GM18505 (cell line): ENCODE data around the gene ENDOG.

Experiments used
- ATAC-seq: cut with Tn5 transposase; IDR thresholded peaks from one replicate; pipeline ENCODE4 v1.9.1; 2021; ENCODE audit not compliant: unreplicated experiment
- POLR2A ChIP-seq: IDR thresholded peaks from 4 replicates; pipeline ENCODE4 v1.6.1; 2011; ENCODE audit warnings: borderline replicate concordance; ENCODE audit not compliant: insufficient read depth, insufficient read length; ENCODE audit errors: extremely low read depth

ENDOG gene

DNA sequence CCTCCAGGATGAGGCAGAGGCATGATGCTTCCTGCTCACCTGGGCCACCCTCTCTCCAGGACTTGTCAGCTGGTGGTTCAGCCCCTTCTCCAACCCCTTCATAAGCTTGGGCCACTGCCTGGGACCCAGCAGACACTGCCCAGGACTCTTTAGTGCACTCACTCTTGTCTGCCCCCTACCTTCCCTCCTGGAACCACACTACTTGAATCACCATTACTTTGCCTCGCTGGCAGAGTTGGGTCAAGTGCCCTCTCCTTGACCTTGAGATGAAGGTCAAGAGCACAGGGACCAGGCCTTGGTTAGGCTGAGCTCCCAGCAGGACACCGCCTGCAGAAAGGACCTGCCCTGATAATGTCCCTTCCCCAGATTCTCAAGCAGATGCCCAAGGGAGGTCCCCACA is 8.5 kb upstream of the ENDOG start:
- no peak for ATAC-seq
- TF ChIP-seq POLR2A = no peak

DNA sequence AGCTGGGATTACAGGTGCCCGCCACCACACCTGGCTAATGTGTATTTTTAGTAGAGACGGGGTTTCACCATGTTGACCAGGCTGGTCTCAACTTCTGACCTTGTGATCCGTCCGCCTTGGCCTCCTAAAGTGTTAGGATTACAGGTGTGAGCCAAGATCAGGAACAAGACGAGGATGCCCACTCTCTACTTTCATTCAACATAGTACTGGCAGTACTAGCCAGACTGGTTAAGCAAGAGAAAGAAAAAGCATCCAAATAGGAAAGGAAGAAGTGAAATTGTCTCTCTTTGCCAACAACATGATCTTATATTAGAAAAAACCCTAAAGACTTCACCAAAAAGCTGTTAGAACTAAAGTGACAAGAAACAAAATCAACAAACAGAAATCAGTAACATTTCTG is 7.4 kb upstream of the ENDOG start:
- ATAC-seq = no peak
- TF ChIP-seq POLR2A = no peak

DNA sequence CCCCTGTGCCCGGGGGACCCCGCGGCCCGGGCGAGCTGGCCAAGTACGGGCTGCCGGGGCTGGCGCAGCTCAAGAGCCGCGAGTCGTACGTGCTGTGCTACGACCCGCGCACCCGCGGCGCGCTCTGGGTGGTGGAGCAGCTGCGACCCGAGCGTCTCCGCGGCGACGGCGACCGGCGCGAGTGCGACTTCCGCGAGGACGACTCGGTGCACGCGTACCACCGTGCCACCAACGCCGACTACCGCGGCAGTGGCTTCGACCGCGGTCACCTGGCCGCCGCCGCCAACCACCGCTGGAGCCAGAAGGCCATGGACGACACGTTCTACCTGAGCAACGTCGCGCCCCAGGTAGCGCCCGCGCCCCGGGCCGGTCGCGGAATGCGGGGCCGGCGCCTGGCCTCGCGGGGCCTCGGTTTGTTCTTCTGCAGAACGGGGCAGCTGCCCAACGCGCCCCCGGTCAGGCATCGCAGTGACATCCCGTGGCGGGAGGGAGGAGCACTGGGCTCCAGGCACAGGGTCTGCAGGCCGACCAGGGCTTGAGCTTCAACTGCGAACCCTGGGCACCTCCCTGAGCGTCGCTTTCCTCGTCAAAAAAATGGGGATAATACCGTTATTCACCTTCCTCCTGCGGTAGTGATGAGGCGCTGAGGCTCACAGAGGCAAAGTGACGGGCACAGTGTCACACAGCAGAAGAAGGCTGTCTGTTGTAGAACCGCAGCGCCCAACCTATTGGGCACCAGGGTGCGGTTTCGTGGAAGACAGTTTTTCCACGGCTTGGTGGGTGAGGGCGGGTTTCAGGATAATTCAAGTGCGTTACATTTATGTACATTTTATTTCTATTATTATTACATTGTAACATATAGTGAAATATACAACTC is 777 bp downstream of the ENDOG start:
- no peak for TF ChIP-seq POLR2A
- no peak for ATAC-seq

DNA sequence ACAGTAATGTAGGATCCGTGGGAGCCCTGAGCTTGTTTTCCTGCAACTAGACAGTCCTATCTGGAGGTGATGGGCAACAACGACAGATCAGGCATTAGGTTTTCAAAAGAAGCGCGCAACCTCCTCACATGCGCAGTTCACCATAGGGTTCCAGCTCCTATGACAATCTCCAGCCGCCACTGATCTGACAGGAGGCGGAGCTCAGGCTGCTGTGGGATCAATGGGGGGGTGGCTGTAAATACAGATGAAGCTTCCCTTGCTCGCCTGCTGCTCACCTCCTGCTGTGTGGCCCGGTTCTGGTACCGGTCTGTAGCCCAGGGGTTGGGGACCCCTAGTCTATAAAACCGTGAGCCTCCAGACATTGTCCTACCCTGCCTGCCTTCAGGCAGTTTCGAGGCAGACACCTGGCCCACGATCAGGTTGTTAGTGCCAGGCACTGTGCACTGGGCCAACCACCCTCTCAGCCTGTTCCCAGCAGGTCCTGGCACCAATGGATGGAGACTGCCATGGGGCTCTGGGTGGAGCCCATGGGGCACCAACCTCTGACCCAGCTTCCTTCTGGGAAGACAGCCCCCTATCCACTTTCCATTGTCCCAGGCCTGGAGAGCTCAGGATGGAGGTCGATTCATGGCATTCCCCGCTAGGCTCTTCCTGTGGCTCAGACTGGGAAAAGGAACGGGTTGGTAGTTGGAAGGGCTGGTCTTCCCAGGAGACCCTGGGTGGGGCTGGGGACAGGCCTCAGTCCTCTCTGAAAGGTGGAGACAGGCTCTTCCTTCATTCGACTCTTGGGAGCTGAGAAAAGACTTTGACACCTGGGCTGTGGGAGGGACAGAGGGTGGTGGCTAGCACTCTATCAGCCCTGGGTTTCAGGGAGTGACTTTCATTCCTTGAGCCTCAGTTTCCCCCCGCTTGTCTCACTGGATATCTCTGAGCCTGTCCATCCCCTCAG is 1.7 kb downstream of the ENDOG start:
- ATAC-seq = no peak
- no peak for TF ChIP-seq POLR2A

DNA sequence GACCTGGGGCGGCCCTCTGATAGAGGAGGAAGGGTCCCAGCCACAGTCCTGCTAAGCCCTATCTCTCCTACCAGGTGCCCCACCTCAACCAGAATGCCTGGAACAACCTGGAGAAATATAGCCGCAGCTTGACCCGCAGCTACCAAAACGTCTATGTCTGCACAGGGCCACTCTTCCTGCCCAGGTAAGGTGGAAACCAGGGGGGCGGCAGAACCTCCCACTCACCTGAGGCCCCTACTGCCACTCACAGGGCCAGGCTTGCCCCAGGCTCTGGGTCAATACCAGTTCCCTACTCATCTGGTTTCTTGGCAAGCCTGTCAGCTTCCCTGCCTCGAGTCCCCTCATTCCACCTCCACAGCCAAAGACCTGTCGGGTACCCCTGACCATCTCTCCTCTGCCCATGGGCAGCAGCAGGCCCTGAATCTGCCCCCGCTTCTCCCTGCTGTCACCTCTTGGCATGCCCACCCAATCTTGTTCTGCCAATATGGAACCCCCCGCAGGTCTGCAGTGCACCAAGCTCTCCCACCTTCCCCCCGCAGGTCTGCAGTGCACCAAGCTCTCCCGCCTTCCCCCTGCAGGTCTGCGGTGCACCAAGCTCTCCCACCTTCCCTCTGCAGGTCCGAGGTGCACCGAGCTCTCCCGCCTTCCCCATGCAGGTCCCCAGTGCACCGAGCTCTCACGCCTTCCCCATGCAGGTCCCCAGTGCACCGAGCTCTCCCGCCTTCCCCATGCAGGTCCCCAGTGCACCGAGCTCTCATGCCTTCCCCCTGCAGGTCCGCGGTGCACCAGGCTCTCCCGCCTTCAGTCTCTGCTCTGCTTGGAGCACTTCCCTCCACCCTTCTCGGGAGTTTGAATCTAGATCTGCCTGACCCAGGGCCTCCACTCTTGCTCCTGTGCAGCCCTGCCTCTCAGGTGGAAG is 2.6 kb downstream of the ENDOG start:
- TF ChIP-seq POLR2A = no peak
- no peak for ATAC-seq

DNA sequence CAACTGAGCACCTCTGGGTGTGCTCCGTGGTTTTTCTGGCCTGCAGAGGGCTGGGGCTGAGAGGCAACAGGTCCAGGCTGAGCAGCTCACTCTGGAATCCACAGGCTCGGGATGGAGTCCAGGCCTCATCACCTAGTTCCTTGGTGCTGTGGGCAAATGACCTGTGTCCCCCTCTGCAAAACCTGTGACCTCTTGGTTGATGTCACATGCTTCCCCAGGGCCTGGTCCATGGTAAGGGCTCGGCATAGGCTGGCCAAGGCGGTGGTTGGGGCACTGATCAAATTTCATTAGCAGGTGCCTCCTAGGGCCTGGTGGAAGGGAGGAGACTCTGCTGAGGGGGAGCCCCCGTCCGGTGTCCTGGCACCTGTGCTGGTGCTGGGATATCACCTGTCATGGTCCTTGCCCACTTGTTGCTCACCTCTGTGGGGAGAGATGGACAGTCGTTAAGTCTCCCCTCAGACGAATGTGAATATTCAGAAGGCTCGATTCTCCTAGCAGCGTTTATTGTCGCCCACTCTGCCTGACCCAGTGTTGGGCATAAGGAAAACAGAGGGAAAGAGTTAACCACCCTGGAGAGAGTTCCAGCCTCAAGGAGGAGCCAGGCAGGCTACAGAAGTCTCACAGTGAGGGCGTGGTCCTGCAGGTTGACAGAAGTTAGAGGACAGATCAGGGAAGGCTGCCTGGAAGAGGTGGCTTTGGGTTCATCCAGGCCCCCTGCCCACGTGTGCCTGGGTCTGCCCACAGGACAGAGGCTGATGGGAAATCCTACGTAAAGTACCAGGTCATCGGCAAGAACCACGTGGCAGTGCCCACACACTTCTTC is 3.5 kb downstream of the ENDOG start:
- no peak for ATAC-seq
- TF ChIP-seq POLR2A = no peak

DNA sequence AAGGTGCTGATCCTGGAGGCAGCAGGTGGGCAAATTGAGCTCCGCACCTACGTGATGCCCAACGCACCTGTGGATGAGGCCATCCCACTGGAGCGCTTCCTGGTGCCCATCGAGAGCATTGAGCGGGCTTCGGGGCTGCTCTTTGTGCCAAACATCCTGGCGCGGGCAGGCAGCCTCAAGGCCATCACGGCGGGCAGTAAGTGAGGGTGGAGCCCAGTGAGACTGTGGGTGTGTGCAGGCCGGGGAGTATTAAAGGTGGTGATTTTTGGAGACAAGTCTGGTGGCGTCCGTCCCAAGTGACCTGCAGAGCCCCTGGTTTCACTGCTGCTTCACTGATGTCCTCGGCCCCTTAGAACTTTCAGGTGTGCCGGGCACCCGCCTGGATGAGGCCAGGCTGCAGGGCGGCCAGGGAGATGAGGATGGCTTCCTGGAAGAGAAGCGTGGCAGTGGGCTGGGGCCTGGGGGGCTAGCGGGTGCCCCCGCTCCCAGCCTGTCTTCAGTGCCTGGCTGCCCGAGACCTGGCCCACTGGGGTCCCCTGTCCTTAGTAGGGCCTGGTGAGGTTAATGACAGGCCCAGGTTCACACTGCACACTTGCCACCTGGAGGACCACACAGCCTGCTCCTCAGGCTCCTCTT is 4.2 kb downstream of the ENDOG start:
- no peak for TF ChIP-seq POLR2A
- ATAC-seq = no peak

DNA sequence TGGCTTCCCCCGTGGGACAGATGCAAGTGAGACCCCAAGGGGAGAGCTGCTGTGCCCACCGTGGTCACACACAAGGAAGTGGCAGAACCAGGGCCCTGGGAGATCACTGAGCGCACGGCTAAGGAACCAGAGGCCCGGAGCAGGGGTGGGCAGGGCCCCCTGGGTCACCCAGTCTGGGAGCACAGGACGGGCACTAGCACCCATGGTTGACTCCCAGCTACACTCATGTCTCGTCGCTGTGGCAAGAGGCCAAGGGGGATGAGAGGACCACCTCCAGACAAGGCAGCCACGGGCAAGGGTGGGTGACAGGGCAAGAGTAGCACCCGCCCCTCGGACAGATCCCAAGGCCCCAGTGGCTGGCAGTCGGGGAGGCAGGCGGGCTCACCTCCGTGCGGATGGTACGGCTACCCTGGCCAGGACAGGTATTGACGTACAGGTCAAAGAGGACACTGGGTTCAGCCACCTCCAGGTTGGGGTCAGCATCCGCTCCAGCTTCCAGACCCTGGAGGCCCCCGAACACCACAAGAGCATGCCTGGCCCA is 5.1 kb downstream of the ENDOG start:
- ATAC-seq = no peak
- TF ChIP-seq POLR2A = no peak

DNA sequence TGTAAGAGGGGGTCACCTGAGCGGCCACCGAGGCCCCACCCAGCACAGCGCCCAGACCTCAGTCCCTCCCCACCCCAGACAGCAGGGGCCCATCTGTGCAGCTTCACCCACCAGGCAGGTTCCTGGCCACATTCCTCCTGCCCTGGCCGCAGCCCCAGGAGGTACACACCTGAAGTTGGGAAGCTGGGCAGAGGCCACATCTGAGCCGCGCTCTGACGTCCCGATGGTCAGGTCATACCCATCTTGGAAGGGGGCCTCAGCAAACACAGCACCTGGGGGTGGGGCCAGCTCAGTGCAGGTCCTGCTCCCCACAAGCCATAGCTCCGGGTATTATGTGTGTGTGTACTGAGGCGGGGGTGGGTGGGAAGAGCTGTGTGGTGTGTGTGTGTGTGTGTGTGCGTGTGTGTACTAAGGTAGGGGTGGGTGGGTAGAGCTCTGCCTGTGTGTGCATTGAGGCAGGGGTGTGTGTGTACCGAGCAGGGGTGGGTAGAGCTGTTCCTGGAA is 5.7 kb downstream of the ENDOG start:
- TF ChIP-seq POLR2A = no peak
- ATAC-seq = no peak

DNA sequence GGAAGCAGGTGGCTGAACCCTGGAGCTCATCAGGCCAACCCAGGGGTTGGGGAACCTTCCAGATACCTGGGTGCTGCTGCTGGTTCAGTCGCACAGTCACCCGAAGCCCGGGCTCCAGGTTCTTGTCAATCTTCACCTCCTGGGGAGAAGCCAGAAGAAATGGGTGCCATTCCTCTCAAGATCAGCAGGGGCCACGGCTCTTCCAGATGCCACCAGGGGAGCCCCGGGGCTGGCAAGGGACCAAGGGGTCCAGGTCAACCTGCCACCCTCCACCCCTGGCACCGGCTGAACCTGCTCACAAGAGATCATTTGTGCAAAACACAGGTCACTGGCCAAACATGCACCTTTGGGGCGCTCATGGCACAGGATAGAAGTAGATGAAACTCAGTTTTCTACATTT is 6.6 kb downstream of the ENDOG start:
- TF ChIP-seq POLR2A = no peak
- ATAC-seq = no peak

DNA sequence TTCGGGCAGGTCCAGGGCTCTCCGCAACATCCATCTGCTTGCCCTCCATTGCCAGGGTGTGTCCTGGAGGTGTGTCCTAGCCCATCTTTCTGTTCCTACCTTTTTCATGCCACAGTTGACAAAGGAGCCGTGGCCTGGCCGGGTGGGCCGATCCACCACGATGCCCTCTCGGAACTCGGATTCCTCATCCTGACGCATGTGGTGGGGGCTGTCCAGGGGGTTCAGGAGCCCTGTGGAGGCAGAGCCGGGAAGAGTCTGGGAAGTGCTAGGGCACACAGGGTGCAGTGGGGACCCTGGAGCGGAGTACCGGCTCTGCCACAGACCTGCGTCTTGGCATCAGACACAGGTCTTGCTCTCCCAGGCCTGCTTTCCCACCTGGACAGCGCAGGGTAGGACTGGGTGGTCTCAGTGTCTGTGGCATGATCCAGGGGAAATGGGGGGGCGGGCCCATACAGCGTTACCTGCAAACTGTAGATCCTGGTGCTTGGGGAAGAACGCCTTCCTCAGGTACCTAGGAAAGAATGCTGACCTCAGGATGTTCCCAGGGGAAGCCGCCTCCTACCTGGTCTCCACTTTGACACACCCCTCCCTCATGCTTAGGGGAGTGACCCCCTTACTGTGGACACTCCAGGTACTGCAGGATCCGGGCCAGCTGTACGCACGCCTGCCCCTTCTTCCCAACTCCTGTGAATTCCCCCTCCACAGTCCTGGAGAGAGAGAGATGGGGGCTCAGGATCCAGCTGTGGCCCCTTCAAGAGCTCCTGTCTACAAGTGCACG is 7.8 kb downstream of the ENDOG start:
- no peak for TF ChIP-seq POLR2A
- ATAC-seq = no peak

DNA sequence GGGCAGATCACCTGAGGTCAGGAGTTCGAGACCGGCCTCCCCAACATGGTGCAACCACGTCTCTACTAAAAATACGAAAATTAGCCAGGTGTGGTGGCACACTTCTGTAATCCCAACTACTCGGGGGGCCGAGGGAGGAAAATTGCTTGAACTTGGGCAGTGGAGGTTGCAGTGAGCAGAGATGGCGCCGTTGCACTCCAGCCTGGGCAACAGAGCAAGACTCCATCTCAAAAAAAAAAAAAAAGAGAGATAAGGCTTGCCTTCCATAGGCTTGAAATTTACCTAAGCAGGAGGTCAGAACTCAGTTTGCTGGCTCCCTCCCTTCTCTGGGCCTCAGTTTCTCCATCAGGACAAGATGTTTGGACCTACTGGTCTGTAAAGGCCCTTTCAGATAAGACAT is 10.0 kb downstream of the ENDOG start:
- ATAC-seq = no peak
- TF ChIP-seq POLR2A = no peak
